Esophagus squamous epithelium (tissue), 4 donors: ENCODE data around the gene CHDH.

ENCODE experiments used
- POLR2A ChIP-seq, 4 donors: fragments of 450-650 bp; IDR thresholded peaks; one replicate each; pipeline ENCODE4 v1.6.1; 2017; ENCODE audit warnings: antibody characterized with exemption in 4 of 4, mild to moderate bottlenecking in 4 of 4, moderate library complexity in 3 of 4
- TF ChIP-seq, protein P1 (sequence below), 6 experiments: fragments of 450-650 bp in 4 of 6; fragments of 200-600 bp in 2 of 6; sonication (generic) in 2 of 6; IDR thresholded peaks; one replicate each; pipeline ENCODE4 v1.5.1; 2016 to 2019; ENCODE audit warnings: antibody characterized with exemption in 6 of 6, mild to moderate bottlenecking in 4 of 6, moderate library complexity in 4 of 6

DNA sequence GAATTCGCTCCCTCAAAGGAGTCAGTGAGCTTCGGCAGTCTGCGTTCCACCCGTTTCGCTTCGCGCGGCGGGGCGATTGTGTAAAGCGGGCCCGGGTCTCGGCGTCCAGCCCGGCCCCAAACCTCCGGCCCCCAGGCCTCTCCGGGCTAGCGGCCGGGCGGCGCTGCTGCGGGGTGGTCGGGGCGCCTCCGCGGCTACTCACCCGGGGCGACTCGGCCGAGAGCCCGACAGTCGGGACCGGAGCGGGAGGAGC is 412 bp downstream of the CHDH start:
- TF ChIP-seq, protein P1, sequence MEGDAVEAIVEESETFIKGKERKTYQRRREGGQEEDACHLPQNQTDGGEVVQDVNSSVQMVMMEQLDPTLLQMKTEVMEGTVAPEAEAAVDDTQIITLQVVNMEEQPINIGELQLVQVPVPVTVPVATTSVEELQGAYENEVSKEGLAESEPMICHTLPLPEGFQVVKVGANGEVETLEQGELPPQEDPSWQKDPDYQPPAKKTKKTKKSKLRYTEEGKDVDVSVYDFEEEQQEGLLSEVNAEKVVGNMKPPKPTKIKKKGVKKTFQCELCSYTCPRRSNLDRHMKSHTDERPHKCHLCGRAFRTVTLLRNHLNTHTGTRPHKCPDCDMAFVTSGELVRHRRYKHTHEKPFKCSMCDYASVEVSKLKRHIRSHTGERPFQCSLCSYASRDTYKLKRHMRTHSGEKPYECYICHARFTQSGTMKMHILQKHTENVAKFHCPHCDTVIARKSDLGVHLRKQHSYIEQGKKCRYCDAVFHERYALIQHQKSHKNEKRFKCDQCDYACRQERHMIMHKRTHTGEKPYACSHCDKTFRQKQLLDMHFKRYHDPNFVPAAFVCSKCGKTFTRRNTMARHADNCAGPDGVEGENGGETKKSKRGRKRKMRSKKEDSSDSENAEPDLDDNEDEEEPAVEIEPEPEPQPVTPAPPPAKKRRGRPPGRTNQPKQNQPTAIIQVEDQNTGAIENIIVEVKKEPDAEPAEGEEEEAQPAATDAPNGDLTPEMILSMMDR (IDR thresholded peaks at IDR 0.05): no peak
- TF ChIP-seq POLR2A (IDR thresholded peaks at IDR 0.05): no peak
